T-helper 2 cell treated with Interferon-gamma antibody and Interleukin-4, amounts not matched to agents 5 μg/mL and 100 μg/mL, for 36 hours (primary cell): Measurements from ENCODE around the gene GPRASP2.
"Not testable (repeated sequence)": the region's sequence is repeated elsewhere in the genome, so short reads cannot be mapped to it uniquely, and the experiment has no call there.

Experiments used
- DNase-seq: peaks from one replicate; pipeline ENCODE4 v3.0.0; 2021; ENCODE audit warnings: low spot score
- H3K27ac Mint-ChIP-seq: one replicate; pipeline ENCODE4 v1.8.0; 2021; ENCODE audit warnings: mild to moderate bottlenecking, mixed read lengths
- H3K27me3 Mint-ChIP-seq: one replicate; pipeline ENCODE4 v1.8.0; 2021; ENCODE audit warnings: low read depth, mixed read lengths
- H3K36me3 Mint-ChIP-seq: one replicate; pipeline ENCODE4 v1.8.0; 2021; ENCODE audit warnings: low read depth, mixed read lengths
- H3K4me1 Mint-ChIP-seq: one replicate; pipeline ENCODE4 v1.8.0; 2021; ENCODE audit warnings: low read depth, mixed read lengths
- H3K4me3 Mint-ChIP-seq: one replicate; pipeline ENCODE4 v1.8.0; 2022; ENCODE audit warnings: mild to moderate bottlenecking, moderate library complexity, mixed read lengths
- H3K9me3 Mint-ChIP-seq: one replicate; pipeline ENCODE4 v1.8.0; 2021; ENCODE audit warnings: mixed read lengths

GPRASP2 gene

DNA sequence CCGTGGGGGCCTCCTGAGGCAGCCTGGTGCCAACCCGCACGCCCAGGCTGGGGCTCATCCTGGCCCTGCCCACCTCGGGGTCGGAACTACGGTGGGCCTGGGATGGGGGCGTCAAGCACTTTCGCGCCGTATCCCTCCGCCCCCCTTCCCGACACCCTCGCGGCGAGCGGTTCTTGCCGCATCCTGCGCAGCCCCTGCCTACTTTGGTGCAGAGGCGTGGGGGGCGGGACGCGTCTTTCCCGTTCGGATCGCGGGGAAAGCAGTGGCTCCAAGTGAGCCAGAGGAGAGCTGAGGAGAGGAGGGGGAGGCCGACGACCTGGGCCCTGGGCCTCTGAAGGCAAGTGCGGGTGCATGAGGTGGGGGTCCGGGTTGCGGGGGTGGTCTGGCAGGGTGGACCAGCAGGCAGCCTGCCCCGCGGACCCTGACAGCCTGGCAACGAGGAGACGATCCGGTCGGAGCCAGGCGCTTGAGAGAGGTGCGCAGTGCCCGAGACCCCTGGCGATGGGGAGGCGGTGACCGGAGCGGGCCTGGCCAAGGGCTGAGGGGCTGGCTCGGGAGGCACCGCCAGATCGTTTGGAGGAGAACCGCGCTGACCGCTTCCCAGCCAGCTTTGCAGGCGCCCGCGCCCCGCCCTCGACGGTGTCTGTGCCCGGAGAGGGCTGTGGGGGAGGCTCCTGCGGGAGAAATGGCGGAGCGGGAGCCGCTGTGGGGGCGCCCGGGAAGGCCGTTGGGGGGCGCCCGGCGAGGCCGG lies at the start of gene GPRASP2:
TSS of gene GPRASP2 (plus strand) at position 233 of the 751 bp plus-strand sequence. CDS start 2,422 bp downstream, outside the sequence.
- H3K36me3 Mint-ChIP-seq: no peaks in the 10 kb centered on the region
- no peaks in the 10 kb centered on the region for H3K9me3 Mint-ChIP-seq
- DNase-seq: no peak
- H3K4me3 Mint-ChIP-seq: peak within 1 kb of the TSS; percentile 70
- no peak within 1 kb of the TSS for H3K27ac Mint-ChIP-seq
- peaks cover 6% of the 10 kb centered on the region for H3K4me1 Mint-ChIP-seq
- peaks cover 25% of the 10 kb centered on the region for H3K27me3 Mint-ChIP-seq

DNA sequence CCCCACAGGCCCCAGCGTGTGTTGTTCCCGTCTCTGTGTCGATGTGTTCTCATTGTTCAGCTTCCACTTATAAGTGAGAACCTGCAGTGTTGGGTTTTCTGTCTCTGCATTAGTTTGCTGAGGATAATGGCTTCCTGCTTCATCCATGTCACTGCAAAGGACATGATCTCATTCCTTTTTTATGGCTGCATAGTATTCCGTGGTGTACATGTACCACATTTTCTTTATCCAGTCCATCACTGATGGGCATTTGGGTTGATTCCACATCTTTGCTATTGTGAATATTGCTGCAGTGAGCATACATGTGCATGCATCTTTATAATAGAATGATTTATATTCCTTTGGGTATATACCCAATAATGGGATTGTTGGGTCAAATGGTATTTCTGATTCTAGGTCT lies 48.4 kb upstream of the GPRASP2 start:
- H3K27ac Mint-ChIP-seq, H3K4me3 Mint-ChIP-seq, H3K4me1 Mint-ChIP-seq, H3K27me3 Mint-ChIP-seq, DNase-seq, H3K36me3 Mint-ChIP-seq: not testable (repeated sequence)
- peaks cover 12% of the 10 kb centered on the region for H3K9me3 Mint-ChIP-seq

DNA sequence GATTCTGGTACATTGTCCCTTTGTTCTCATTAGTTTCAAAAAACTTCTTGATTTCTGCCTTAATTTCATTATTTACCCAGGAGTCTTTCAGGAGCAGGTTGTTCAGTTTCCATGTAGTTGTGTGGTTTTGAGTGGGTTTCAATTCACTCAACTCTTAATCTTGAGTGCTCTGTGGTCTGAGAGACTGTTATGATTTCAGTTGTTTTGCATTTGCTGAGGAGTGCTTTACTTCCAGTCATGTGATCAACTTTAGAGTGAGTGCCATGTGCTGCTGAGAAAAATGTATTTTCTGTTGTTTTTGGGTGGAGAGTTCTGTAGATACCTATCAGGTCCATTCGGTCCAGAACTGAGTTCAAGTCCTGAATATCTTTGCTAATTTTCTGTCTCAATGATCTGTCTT lies 45.2 kb upstream of the GPRASP2 start:
- H3K27me3 Mint-ChIP-seq: not testable (repeated sequence)

DNA sequence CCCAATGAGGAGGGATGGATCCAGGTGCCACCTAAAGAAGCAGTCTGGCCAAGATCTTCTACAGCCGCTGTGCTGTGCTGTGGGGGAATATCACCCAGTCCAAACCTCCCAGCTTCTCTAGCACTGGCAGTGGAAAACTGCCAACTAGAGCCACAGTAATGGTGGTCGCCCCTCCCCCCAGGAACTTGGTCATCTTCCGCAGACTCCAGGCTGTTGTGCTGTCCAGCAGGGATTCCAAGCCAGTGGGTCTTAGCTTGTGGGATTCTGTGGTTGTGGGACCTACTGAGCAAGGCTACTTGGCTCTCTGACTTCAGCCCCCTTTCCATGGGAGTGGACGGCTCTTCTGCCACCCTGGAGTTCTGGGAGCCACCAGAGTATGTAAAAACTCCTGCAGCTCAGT lies 42.7 kb upstream of the GPRASP2 start:
- Mint-ChIP-seq H3K27me3 (no peaks in the 10 kb centered on the region), H3K27ac (no peak overlapping the region), H3K4me1 (no peaks in the 10 kb centered on the region), H3K36me3 (peaks cover 3% of the 10 kb centered on the region), H3K4me3 (no peak overlapping the region), H3K9me3 (peaks cover 16% of the 10 kb centered on the region)
- no peak for DNase-seq

More for the DNA sequence above, 45.2 kb upstream of the GPRASP2 start:
- peaks cover 16% of the 10 kb centered on the region for H3K9me3 Mint-ChIP-seq
- H3K27ac Mint-ChIP-seq, H3K4me3 Mint-ChIP-seq, DNase-seq, H3K4me1 Mint-ChIP-seq, H3K36me3 Mint-ChIP-seq: not testable (repeated sequence)

DNA sequence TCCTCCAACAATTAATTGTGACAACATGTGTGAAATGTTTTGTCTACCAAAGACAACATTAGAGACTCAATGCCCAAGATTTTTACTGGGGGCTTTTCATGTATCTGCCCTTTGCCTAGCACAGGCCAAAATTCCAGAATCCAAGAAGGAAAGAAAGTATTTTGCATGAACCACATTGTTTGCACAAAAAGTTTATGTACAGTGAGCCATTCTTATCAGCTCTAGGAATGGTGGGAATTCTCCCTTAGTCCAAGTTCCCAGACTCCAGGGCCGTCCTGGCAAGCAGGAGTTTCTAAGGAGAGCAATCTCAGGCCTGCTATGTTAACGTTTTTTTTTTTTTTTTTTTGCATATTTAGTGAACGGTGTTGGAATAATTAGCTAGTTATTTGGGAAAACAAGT lies 39.4 kb upstream of the GPRASP2 start:
- DNase-seq: no peak
- Mint-ChIP-seq H3K9me3 (peaks cover 4% of the 10 kb centered on the region), H3K4me3 (no peak overlapping the region), H3K27me3 (no peaks in the 10 kb centered on the region), H3K36me3 (no peaks in the 10 kb centered on the region), H3K4me1 (no peaks in the 10 kb centered on the region), H3K27ac (no peak overlapping the region)

DNA sequence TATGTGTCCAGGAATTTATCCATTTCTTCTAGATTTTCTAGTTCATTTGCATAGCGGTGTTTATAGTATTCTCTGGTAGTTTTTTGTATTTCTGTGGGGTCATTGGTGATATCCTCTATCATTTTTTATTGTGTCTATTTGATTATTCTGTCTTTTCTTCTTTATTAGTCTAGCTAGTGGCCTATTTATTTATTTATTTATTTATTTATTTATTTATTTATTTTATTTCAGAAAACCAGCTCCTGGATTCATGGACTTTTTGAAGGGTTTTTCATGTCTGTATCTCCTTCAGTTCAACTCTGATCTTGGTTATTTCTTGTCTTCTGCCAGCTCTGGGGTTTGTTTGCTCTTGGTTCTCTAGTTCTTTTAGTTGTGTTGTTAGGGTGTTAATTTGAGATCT lies 34.8 kb upstream of the GPRASP2 start:
- not testable (repeated sequence) for H3K27me3 Mint-ChIP-seq, H3K27ac Mint-ChIP-seq, H3K4me3 Mint-ChIP-seq, H3K36me3 Mint-ChIP-seq, H3K9me3 Mint-ChIP-seq, DNase-seq, H3K4me1 Mint-ChIP-seq

DNA sequence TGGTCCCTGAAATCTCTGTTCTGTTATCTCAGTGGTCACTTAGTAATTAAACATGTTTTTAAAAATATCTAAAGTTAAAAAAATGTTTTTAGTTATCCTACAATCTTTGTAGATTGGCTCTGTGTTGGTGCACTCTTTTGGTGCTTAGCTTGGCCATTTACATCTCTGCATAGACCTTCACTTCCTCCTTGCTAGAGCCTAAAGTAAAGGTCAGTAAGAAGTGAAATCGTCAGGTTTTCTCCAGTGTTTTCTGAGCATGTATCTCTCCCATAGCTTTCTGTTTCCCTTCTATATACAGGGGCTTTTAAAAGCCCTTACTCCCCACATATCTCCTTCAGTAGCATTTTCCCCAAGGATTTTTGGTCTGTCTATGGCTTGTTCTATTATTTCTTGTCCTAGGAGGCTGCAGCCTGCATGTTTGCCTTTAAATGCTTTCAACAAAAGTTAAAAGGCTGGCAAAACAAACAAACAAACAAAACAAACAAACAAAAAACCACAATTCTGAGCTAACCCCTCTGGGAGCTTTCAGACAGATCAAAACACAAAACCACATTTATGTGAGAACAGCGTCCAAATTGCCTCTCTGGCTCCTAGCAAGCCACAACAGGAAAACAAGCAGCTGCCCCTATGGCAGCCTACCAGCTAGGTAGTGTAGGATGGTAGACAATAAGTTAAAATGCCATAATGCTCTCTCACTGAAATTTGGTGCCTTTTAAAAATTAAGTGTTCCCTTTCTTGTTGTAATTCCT lies 27.3 kb upstream of the GPRASP2 start:
- Mint-ChIP-seq H3K9me3 (peaks cover 6% of the 10 kb centered on the region), H3K36me3 (no peaks in the 10 kb centered on the region), H3K4me1 (no peaks in the 10 kb centered on the region), H3K27me3 (no peaks in the 10 kb centered on the region), H3K27ac (no peak overlapping the region), H3K4me3 (no peak overlapping the region)
- DNase-seq: no peak

DNA sequence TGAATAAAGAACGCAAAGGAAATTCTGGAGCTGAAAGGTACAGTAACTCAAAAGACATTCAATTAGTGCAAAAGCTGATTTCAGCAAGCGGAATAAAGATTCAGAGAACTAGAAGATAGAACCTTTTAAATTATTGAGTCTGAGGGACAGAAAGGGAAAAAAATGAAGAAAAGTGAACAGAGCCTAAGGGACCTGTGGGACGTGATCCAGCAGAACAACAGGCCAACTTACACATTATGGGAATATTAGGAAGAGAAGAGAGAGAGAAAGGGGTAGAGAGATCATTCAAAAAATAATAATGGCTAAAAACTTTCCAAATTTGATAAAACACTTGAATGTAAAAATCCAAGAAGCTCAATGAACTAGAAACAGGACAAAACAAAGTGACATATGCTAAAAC lies 17.5 kb upstream of the GPRASP2 start:
- Mint-ChIP-seq H3K9me3 (no peaks in the 10 kb centered on the region), H3K4me1 (no peaks in the 10 kb centered on the region), H3K4me3 (no peak overlapping the region), H3K27me3 (no peaks in the 10 kb centered on the region), H3K36me3 (no peaks in the 10 kb centered on the region), H3K27ac (no peak overlapping the region)
- DNase-seq: no peak

DNA sequence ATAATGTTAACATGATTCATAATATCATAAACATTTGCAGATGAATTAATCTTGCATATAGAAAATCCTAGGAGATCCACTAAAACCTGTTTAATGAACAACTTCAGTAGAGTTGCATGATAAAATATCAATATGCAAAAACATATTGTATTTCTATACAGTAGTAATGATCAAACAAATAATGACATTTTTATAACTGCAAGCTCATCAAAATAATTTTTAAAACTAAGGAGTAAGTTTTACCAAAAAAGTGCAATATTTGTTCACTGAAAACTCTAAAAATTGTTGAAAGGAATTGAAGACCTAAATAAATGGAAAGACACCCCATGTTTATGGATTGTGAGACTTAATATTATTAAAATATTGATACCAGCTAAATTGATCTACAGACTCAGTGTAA lies 15.9 kb upstream of the GPRASP2 start:
- Mint-ChIP-seq H3K4me3 (no peak overlapping the region), H3K27me3 (no peaks in the 10 kb centered on the region), H3K36me3 (no peaks in the 10 kb centered on the region), H3K4me1 (no peaks in the 10 kb centered on the region), H3K27ac (no peak overlapping the region), H3K9me3 (no peaks in the 10 kb centered on the region)
- DNase-seq: no peak

DNA sequence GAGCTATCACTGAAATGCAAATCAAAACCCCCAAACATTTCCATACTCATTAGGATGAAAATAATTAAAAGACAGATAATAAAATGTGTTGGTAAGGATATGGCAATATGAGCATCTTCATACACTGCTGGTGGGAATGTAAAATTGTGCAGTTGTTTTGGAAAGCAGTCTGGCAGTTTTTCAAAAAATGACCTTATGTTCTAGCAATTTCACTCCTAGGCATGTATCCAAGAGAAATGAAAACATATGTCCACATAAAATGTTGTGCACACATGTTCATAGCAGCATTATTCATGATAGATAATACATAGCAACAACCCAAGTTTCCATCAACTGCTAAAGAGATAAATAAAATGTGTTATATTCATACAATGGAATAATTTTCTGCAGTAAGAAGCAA lies 14.8 kb upstream of the GPRASP2 start:
- H3K4me3 Mint-ChIP-seq: no peak overlapping the region
- H3K36me3 Mint-ChIP-seq: no peaks in the 10 kb centered on the region
- H3K27ac Mint-ChIP-seq: no peak overlapping the region
- no peaks in the 10 kb centered on the region for H3K9me3 Mint-ChIP-seq
- no peaks in the 10 kb centered on the region for H3K4me1 Mint-ChIP-seq
- H3K27me3 Mint-ChIP-seq: no peaks in the 10 kb centered on the region
- no peak for DNase-seq

DNA sequence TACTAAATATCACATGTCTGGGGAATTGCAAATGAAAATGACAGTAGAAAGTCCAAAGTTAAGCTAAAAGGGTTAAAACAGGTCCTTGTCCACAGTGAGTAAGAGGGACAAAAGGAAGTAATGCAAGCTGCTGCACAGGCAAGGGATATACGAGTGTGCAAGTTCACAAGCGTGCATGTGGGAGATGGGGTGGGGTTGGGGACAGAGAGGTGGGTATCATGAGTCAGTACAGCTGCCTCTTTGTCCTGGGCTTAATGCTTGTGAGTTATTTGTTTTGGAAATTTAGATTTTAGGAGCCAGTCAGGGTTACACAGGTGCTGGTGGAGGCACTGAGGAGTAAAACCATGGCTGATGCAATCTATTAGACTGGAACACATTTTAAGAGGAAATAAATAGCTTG lies 3.3 kb upstream of the GPRASP2 start:
- no peak overlapping the region for H3K27ac Mint-ChIP-seq
- H3K9me3 Mint-ChIP-seq: no peaks in the 10 kb centered on the region
- H3K4me3 Mint-ChIP-seq: no peak overlapping the region
- H3K27me3 Mint-ChIP-seq: peaks cover 27% of the 10 kb centered on the region
- no peaks in the 10 kb centered on the region for H3K36me3 Mint-ChIP-seq
- peaks cover 6% of the 10 kb centered on the region for H3K4me1 Mint-ChIP-seq
- DNase-seq: no peak

DNA sequence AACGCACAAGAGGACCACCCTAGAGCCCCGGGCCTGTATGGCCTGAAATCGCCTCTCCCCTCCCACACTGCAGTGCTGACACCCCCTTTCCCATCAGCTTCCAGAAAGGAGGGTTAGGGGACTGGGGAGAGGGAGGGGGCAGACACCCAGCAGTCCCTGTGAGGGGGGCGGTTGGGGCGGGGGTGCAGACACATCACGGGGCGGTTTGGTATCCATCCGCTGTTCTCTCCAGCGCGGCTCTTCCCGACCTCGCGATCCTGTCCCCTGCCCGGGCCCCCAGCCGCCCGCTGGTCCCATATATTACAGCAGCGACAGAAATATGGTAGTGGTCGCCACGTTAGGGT lies 404 bp upstream of the GPRASP2 start:
- peaks cover 6% of the 10 kb centered on the region for H3K4me1 Mint-ChIP-seq
- no peaks in the 10 kb centered on the region for H3K9me3 Mint-ChIP-seq
- peaks cover 25% of the 10 kb centered on the region for H3K27me3 Mint-ChIP-seq
- H3K4me3 Mint-ChIP-seq: no peak overlapping the region
- H3K36me3 Mint-ChIP-seq: no peaks in the 10 kb centered on the region
- no peak overlapping the region for H3K27ac Mint-ChIP-seq
- DNase-seq: no peak

DNA sequence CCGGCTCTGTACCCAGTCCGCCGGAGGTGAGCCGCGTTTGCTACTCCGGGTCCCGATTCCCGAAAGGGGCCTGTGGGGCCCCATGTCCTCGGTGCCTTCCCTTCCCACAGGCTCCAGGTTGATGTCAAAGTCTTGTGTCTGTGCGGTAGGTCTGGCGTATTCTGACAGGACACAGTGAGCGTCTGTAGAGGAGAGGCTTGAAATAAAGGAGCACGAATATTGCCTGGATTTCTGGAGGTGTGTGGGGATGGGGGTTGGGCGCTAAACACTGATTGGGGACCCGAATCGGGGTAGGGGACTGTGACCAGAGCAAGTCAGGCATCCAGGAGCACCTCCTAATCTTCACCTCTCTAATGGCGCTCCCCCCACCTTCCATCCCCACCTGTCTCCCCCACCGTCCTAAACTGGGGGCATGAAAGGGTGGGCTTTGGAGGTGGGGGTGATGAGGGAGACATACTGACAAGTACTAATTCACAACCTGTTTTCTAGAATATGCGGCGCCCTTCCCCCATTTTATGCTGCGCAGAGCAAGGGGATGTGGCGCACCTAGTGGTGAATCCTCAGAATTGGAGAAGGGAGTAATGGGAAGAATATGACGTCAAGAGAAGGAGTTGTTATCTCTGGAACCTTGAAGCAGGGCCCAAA lies 855 bp downstream of the GPRASP2 start:
- peaks cover 6% of the 10 kb centered on the region for H3K4me1 Mint-ChIP-seq
- peak overlapping the region; percentile 67 for H3K4me3 Mint-ChIP-seq
- no peak overlapping the region for H3K27ac Mint-ChIP-seq
- H3K36me3 Mint-ChIP-seq: no peaks in the 10 kb centered on the region
- H3K27me3 Mint-ChIP-seq: peaks cover 25% of the 10 kb centered on the region
- DNase-seq: no peak
- no peaks in the 10 kb centered on the region for H3K9me3 Mint-ChIP-seq

DNA sequence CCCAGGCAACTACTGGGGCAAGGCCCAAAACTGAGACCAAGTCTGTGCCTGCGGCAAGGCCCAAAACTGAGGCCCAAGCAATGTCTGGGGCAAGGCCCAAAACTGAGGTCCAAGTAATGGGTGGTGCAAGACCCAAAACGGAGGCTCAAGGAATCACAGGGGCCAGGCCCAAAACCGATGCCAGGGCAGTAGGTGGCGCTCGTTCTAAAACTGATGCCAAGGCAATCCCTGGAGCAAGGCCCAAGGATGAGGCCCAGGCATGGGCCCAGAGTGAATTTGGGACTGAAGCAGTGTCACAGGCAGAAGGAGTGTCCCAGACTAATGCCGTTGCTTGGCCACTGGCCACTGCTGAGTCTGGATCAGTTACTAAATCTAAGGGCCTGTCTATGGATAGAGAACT lies 2.7 kb downstream of the GPRASP2 start:
- Mint-ChIP-seq H3K27me3 (peaks cover 19% of the 10 kb centered on the region), H3K4me1 (peaks cover 4% of the 10 kb centered on the region), H3K4me3 (no peak overlapping the region), H3K27ac (no peak overlapping the region), H3K36me3 (no peaks in the 10 kb centered on the region), H3K9me3 (no peaks in the 10 kb centered on the region)
- no peak for DNase-seq
